SJSA1 (cell line): ENCODE measurements around the gene KRTAP10-8. TPM values are rescaled to one million over a fixed set of nuclear protein-coding genes. Genes with fewer than 3 reads are reported as not detected.

Source experiments
- DNase-seq, 2 experiments: peaks; one replicate each; pipeline ENCODE4 v3.0.0-alpha.2; 2015 to 2020; ENCODE audit warnings: low spot score in 2 of 2, low read depth in 1 of 2
- H3K27ac ChIP-seq: fragments of 250-450 bp; sonication (Bioruptor Pico); 2 replicates; pipeline ENCODE4 v1.5.1; 2020; ENCODE audit warnings: mild to moderate bottlenecking, moderate library complexity
- H3K27me3 ChIP-seq: fragments of 250-450 bp; sonication (Bioruptor Pico); replicated peaks from 2 replicates; pipeline ENCODE4 v1.5.1; 2020; ENCODE audit warnings: mild to moderate bottlenecking, moderate library complexity
- H3K36me3 ChIP-seq: fragments of 250-450 bp; sonication (Bioruptor Pico); 2 replicates; pipeline ENCODE4 v1.5.1; 2020; ENCODE audit warnings: mild to moderate bottlenecking
- H3K4me1 ChIP-seq: fragments of 250-450 bp; sonication (Bioruptor Pico); replicated peaks from 2 replicates; pipeline ENCODE4 v1.6.1; 2021; ENCODE audit warnings: mild to moderate bottlenecking
- H3K4me3 ChIP-seq: fragments of 250-450 bp; sonication (Bioruptor Pico); 2 replicates; pipeline ENCODE4 v1.5.1; 2020; ENCODE audit warnings: mild to moderate bottlenecking
- H3K9me3 ChIP-seq: fragments of 250-450 bp; sonication (Bioruptor Pico); replicated peaks from 2 replicates; pipeline ENCODE4 v1.5.1; 2020; ENCODE audit warnings: mild to moderate bottlenecking
- total RNA-seq: library from RNA; depleted of rRNA; stranded (reverse); fragments of >200 nt; shearing (Covaris generic); gene quantifications from 2 replicates; pipeline ENCODE4 v1.2.3, GENCODE V29; 2014; rRNA removed

KRTAP10-8 gene, protein sequence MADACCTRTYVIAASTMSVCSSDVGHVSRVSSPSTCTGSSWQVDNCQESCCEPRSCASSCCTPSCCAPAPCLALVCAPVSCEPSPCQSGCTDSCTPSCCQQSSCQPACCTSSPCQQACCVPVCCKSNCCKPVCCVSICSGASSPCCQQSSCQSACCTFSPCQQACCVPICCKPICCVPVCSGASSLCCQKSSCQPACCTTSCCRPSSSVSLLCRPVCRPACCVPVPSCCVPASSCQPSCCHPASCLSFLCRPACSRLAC
- total RNA-seq: not detected in 2 replicates

DNA sequence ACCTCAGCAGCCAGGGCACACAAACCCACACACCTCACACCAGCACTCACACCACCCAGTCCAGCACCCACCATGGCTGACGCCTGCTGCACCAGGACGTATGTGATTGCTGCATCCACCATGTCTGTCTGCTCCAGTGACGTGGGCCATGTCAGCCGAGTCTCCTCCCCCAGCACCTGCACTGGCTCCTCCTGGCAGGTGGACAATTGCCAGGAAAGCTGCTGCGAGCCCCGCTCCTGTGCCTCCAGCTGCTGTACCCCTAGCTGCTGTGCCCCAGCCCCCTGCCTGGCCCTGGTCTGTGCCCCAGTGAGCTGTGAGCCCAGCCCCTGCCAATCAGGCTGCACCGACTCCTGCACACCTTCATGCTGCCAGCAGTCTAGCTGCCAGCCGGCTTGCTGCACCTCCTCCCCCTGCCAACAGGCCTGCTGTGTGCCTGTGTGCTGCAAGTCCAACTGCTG, at the start of gene KRTAP10-8:
Gene KRTAP10-8, plus strand, starts transcription at position 51 of the 458 bp plus-strand sequence. Its CDS starts 22 bp downstream, at position 73.
- Histone ChIP-seq H3K36me3 (no peaks in the 10 kb centered on the region), H3K4me3 (no peak within 1 kb of the TSS), H3K9me3 (peaks cover 7% of the 10 kb centered on the region), H3K27ac (no peak within 1 kb of the TSS), H3K4me1 (no peaks in the 10 kb centered on the region), H3K27me3 (peaks cover 9% of the 10 kb centered on the region; the same call in 1 of the 2 replicates)
- DNase-seq: no peak

GRCh38 chr21:44564099-44564498, 47.8 kb upstream of the KRTAP10-8 start:
- H3K27me3 ChIP-seq: peaks cover 7% of the 10 kb centered on the region; the same call in 1 of the 2 replicates
- no peak overlapping the region for H3K4me3 ChIP-seq
- no peak for DNase-seq
- H3K27ac ChIP-seq: no peak overlapping the region
- H3K4me1 ChIP-seq: no peaks in the 10 kb centered on the region
- no peaks in the 10 kb centered on the region for H3K9me3 ChIP-seq
- H3K36me3 ChIP-seq: no peaks in the 10 kb centered on the region

GRCh38 chr21:44564886-44565598, 46.8 kb upstream of the KRTAP10-8 start:
- Histone ChIP-seq H3K4me3 (no peak overlapping the region), H3K27ac (no peak overlapping the region), H3K36me3 (no peaks in the 10 kb centered on the region), H3K9me3 (no peaks in the 10 kb centered on the region), H3K4me1 (no peaks in the 10 kb centered on the region), H3K27me3 (peaks cover 7% of the 10 kb centered on the region; the same call in 1 of the 2 replicates)
- DNase-seq: no peak

DNA sequence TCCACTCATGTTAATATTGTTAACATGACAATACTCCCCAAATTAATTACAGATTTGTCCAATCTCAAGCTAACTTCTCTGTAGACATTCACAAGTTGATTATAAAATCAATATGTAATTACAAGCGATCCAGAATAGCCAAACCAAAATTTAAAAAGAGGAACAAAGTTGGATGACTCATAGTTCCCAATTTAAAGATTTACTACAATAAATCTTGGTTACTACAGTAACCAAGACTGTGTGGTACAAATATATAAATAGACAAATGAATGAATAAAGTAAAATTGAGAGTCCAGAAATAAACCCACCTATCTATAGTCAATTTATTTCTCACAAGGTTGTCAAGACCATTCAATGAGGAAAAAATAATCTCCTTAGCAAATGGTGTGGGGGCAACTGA, 45.5 kb upstream of the KRTAP10-8 start:
- no peaks in the 10 kb centered on the region for H3K36me3 ChIP-seq
- DNase-seq: no peak
- peaks cover 9% of the 10 kb centered on the region; the same call in 1 of the 2 replicates for H3K27me3 ChIP-seq
- no peaks in the 10 kb centered on the region for H3K9me3 ChIP-seq
- no peaks in the 10 kb centered on the region for H3K4me1 ChIP-seq
- no peak overlapping the region for H3K4me3 ChIP-seq
- H3K27ac ChIP-seq: no peak overlapping the region

DNA sequence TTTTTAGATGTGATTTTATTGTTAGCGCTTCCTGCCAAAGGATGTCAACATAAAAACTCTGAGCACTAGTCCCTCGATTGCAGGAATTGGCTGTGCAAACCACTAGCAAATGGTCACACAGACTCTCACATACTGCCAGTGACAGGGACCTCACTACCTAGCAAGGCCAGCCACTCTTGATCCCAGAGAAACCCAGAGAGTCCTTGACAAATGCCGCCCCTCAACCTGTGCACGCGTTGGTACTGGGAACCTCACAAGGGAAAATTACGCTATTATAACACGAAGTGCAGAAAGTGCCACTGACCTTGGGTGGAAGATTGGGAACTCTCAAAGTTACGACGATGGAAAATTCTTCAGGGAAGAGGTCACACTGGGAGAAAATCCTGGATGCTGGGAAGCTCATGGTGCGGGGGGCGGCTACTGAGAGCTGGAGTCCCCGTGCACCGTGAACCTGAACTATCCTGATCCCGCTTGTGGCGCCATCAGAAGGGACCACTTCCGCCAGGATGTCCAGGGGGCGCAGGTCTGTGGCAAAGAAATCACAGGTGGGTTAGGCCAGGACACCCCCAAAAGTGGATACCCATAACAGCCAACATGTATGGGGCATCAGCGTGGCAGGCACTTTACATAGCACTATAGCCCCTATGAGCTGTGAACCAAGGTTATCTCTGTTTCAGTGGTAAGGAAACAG, 44.3 kb upstream of the KRTAP10-8 start:
- peaks cover 9% of the 10 kb centered on the region; the same call in 1 of the 2 replicates for H3K27me3 ChIP-seq
- no peak overlapping the region for H3K4me3 ChIP-seq
- H3K4me1 ChIP-seq: no peaks in the 10 kb centered on the region
- H3K9me3 ChIP-seq: no peaks in the 10 kb centered on the region
- no peak for DNase-seq
- H3K36me3 ChIP-seq: no peaks in the 10 kb centered on the region
- H3K27ac ChIP-seq: no peak overlapping the region

DNA sequence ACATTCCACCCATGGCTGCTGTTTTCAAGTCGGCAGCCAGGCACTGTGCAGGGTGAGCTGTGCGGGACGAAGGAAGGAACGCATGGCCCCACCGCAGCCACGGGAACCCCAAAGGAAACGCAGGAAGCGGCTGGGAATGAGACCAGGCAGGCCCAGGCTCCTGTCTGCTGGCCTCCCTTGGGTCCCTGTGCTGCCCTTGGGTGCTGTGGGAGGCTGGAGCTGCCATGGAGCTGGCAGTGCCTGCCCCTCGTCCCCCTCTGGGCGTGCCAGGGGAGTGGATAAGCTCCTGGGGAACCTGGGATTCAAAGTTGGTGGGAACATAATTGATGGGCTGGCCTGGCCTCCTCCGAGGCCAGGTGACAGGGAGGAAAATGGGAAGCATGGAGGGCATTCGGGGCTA, 43.6 kb upstream of the KRTAP10-8 start:
- Histone ChIP-seq H3K9me3 (no peaks in the 10 kb centered on the region), H3K27ac (no peak overlapping the region), H3K4me3 (no peak overlapping the region), H3K27me3 (peaks cover 9% of the 10 kb centered on the region; the same call in 1 of the 2 replicates), H3K36me3 (no peaks in the 10 kb centered on the region), H3K4me1 (no peaks in the 10 kb centered on the region)
- no peak for DNase-seq

- Histone ChIP-seq H3K4me1 (no peaks in the 10 kb centered on the region), H3K27ac (no peak overlapping the region), H3K4me3 (no peak overlapping the region), H3K9me3 (no peaks in the 10 kb centered on the region), H3K36me3 (no peaks in the 10 kb centered on the region), H3K27me3 (peaks cover 9% of the 10 kb centered on the region; the same call in 1 of the 2 replicates)
- no peak for DNase-seq
These were observed 43.0 kb upstream of the KRTAP10-8 start for GRCh38 chr21:44568667-44569556.

DNA sequence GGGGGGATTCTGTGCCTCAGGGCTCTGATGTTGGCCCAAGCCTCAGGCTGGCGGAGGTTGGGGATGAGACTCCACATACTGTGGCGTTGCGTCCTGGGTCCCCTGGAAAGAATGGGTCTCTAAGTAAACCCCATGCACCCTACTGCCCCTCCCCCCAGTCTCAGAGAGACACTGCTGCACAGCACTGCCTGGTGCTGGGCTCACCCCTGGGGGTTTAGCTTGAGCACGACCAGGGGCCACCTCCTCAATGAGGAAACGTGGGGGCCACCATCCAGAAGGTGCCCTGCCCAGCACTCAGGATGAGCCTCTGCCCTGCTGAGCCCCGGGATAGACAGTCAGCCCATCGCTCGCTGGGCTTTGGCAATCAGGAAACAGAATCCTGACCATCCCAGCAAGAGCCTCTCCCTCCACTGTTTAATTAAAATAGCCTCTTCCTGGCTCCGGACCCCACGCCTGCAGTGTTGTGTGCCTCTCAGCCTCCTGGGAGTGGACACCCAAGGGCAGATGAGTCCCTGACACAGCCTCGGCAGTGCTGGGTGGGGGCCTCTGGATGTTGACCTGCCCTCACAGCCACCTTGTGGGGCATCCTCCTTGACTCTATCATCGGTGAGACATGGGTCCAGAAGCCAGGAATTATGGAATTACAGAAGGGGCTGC, 41.9 kb upstream of the KRTAP10-8 start:
- no peak overlapping the region for H3K4me3 ChIP-seq

GRCh38 chr21:44571296-44571695, 40.6 kb upstream of the KRTAP10-8 start:
- Histone ChIP-seq H3K4me1 (no peaks in the 10 kb centered on the region), H3K36me3 (no peaks in the 10 kb centered on the region), H3K27ac (no peak overlapping the region), H3K9me3 (no peaks in the 10 kb centered on the region), H3K4me3 (no peak overlapping the region), H3K27me3 (0 out of 2 replicates have a peak, but pooled peaks cover 5% of the 10 kb centered on the region)
- DNase-seq: no peak

More for the DNA sequence above, 41.9 kb upstream of the KRTAP10-8 start:
- Histone ChIP-seq H3K9me3 (no peaks in the 10 kb centered on the region), H3K27me3 (0 out of 2 replicates have a peak, but pooled peaks cover 5% of the 10 kb centered on the region), H3K36me3 (no peaks in the 10 kb centered on the region), H3K4me1 (no peaks in the 10 kb centered on the region), H3K27ac (no peak overlapping the region)
- no peak for DNase-seq

DNA sequence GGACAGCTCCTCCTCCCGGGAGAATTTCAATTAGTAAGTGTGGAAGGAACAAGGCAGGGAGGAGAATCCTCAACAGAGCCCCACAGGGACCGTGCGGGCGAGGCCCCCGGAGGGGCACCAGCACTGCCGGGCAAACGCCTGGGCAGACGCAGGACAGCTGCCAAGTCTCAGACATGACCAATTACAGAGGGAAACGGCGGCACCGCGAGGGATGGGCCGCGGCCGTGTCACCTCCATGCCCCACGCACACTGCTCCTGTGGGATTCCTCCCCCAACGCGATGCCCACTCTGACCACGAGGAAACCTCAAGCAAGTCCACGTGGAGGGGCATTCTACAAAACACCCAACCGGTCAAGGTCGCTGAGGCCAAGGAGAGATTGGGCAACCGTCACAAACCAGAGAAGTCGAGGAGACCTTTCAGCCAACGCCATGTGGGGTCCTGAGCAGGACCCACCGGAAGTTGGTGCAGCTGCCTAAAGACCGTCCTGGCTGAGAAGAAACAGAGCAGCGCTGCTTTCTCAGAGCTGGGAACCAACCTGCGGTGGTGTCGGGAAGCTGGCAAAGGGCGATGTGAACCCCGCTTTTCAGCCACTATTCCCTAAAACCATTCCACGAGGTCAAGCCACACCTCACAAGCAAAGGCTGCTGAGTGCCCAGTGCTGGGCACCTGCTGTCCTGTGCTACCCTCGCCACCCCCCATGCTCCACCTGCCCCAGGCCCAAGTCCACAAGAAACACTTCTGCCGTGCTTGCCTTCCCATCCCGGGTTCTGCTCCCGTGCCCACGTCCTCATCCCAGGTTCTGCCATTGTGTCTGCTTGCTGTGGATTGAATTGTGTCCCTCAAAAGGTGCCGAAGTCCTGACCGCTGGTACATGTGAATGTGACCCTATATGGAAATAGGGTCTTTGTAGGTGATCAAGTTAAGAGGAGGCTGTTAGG, 39.8 kb upstream of the KRTAP10-8 start:
- H3K27me3 ChIP-seq: 0 out of 2 replicates have a peak, but pooled peaks cover 2% of the 10 kb centered on the region
- no peak for DNase-seq

DNA sequence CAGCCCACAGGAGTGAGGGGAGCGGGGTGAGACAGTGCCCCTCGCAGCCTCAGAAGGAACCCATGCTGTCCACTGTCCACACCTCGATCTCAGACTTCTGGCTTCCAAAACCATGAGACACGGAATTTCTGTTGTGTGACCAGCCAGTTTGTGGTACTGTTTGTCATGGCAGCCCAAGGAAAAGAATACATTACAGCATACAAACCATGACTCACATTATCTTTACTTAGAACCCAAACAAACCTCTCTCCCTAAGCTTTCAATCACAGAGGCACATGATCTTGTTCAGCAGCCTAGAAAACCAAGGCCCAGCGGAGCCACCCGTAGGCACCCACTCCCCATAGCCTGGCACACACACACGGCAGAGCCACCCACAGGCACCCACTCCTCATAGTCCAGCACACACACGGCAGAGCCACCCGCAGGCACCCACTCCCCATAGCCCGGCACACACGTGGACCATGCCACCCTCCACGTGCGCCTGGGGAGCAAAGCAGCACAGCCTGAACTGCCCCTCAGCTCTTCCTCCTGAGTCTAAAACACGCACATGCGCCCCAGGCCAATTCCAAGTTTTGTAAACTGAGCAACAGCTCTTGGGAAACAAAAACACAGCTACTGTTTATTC, 38.8 kb upstream of the KRTAP10-8 start:
- H3K27me3 ChIP-seq: 0 out of 2 replicates have a peak, but pooled peaks cover 2% of the 10 kb centered on the region
- no peaks in the 10 kb centered on the region for H3K9me3 ChIP-seq
- no peak overlapping the region for H3K4me3 ChIP-seq
- H3K36me3 ChIP-seq: no peaks in the 10 kb centered on the region
- no peaks in the 10 kb centered on the region for H3K4me1 ChIP-seq
- H3K27ac ChIP-seq: no peak overlapping the region
- peak in 1 of 2 experiments; percentile 17 for DNase-seq

More for the DNA sequence above, 39.8 kb upstream of the KRTAP10-8 start:
- no peaks in the 10 kb centered on the region for H3K4me1 ChIP-seq
- no peak overlapping the region for H3K27ac ChIP-seq
- H3K36me3 ChIP-seq: no peaks in the 10 kb centered on the region
- H3K9me3 ChIP-seq: no peaks in the 10 kb centered on the region
- no peak overlapping the region for H3K4me3 ChIP-seq
